ENCODE data around the gene MRPL39.

DNA sequence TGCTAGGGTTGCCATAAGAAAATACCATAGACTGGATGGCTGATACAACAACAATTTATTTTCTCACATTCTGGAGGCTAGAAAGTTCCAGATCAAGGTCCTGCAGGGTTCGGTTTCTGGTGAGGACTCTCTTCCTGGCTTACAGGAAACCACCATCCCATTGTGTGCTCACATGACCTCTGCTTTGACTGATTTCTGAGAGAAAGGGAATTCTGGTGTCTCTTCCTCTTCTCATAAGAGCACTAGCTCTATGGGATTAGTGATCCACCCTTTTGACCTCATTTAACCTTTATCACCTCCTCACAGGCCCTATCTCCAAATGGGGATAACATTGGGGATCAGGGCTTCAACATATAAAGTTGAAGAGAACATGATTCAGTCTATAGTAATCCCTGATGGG is 47.5 kb downstream of the MRPL39 start:
- TF ChIP-seq CTCF (conservative IDR thresholded peaks at IDR 0.05; ENCODE audit: low read depth in 2 of 2) = no peak
- no peak for TF ChIP-seq JUNB (IDR thresholded peaks at IDR 0.05; ENCODE audit: unreplicated experiment)
- TF ChIP-seq EZH2 (IDR thresholded peaks at IDR 0.05; ENCODE audit: low read depth, unreplicated experiment) = no peak
- no peak for TF ChIP-seq POLR2AphosphoS5 (IDR thresholded peaks at IDR 0.05; ENCODE audit: low read depth)
- TF ChIP-seq REST (IDR thresholded peaks at IDR 0.05; ENCODE audit: unreplicated experiment) = no peak
- TF ChIP-seq, protein P1, sequence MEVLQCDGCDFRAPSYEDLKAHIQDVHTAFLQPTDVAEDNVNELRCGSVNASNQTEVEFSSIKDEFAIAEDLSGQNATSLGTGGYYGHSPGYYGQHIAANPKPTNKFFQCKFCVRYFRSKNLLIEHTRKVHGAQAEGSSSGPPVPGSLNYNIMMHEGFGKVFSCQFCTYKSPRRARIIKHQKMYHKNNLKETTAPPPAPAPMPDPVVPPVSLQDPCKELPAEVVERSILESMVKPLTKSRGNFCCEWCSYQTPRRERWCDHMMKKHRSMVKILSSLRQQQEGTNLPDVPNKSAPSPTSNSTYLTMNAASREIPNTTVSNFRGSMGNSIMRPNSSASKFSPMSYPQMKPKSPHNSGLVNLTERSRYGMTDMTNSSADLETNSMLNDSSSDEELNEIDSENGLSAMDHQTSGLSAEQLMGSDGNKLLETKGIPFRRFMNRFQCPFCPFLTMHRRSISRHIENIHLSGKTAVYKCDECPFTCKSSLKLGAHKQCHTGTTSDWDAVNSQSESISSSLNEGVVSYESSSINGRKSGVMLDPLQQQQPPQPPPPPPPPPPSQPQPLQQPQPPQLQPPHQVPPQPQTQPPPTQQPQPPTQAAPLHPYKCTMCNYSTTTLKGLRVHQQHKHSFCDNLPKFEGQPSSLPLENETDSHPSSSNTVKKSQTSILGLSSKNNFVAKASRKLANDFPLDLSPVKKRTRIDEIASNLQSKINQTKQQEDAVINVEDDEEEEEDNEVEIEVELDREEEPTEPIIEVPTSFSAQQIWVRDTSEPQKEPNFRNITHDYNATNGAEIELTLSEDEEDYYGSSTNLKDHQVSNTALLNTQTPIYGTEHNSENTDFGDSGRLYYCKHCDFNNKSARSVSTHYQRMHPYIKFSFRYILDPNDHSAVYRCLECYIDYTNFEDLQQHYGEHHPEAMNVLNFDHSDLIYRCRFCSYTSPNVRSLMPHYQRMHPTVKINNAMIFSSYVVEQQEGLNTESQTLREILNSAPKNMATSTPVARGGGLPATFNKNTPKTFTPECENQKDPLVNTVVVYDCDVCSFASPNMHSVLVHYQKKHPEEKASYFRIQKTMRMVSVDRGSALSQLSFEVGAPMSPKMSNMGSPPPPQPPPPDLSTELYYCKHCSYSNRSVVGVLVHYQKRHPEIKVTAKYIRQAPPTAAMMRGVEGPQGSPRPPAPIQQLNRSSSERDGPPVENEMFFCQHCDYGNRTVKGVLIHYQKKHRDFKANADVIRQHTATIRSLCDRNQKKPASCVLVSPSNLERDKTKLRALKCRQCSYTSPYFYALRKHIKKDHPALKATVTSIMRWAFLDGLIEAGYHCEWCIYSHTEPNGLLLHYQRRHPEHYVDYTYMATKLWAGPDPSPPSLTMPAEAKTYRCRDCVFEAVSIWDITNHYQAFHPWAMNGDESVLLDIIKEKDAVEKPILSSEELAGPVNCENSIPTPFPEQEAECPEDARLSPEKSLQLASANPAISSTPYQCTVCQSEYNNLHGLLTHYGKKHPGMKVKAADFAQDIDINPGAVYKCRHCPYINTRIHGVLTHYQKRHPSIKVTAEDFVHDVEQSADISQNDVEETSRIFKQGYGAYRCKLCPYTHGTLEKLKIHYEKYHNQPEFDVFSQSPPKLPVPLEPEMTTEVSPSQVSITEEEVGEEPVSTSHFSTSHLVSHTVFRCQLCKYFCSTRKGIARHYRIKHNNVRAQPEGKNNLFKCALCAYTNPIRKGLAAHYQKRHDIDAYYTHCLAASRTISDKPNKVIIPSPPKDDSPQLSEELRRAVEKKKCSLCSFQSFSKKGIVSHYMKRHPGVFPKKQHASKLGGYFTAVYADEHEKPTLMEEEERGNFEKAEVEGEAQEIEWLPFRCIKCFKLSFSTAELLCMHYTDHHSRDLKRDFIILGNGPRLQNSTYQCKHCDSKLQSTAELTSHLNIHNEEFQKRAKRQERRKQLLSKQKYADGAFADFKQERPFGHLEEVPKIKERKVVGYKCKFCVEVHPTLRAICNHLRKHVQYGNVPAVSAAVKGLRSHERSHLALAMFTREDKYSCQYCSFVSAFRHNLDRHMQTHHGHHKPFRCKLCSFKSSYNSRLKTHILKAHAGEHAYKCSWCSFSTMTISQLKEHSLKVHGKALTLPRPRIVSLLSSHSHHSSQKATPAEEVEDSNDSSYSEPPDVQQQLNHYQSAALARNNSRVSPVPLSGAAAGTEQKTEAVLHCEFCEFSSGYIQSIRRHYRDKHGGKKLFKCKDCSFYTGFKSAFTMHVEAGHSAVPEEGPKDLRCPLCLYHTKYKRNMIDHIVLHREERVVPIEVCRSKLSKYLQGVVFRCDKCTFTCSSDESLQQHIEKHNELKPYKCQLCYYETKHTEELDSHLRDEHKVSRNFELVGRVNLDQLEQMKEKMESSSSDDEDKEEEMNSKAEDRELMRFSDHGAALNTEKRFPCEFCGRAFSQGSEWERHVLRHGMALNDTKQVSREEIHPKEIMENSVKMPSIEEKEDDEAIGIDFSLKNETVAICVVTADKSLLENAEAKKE (CRISPR knock-in tag; IDR thresholded peaks at IDR 0.05) = no peak
- no peak for TF ChIP-seq CREB1 (CRISPR knock-in tag; IDR thresholded peaks at IDR 0.05; ENCODE audit: low read depth)
- TF ChIP-seq, protein P2, sequence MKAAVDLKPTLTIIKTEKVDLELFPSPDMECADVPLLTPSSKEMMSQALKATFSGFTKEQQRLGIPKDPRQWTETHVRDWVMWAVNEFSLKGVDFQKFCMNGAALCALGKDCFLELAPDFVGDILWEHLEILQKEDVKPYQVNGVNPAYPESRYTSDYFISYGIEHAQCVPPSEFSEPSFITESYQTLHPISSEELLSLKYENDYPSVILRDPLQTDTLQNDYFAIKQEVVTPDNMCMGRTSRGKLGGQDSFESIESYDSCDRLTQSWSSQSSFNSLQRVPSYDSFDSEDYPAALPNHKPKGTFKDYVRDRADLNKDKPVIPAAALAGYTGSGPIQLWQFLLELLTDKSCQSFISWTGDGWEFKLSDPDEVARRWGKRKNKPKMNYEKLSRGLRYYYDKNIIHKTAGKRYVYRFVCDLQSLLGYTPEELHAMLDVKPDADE (IDR thresholded peaks at IDR 0.05) = no peak
- TF ChIP-seq EZH2phosphoT487 (IDR thresholded peaks at IDR 0.05; ENCODE audit: unreplicated experiment) = no peak
- TF ChIP-seq ZNF114 (CRISPR knock-in tag; IDR thresholded peaks at IDR 0.05) = no peak
- TF ChIP-seq NANOG (IDR thresholded peaks at IDR 0.05; ENCODE audit: borderline replicate concordance) = no peak

All from GM23338 (cell line).